IMR-90 (cell line): ENCODE measurements around the gene L1CAM.

Source experiments
- CEBPB ChIP-seq: IDR thresholded peaks from 2 replicates; pipeline ENCODE4 v1.6.1; 2012; ENCODE audit warnings: low read depth, low read length, improper control_type of control experiment
- FOS ChIP-seq: fragments of 150-350 bp; IDR thresholded peaks from 2 replicates; pipeline ENCODE4 v1.6.1; 2016; ENCODE audit warnings: low read depth, low read length
- MAFK ChIP-seq: IDR thresholded peaks from 2 replicates; pipeline ENCODE4 v1.6.1; 2012; ENCODE audit warnings: low read depth, low read length, improper control_type of control experiment
- MAZ ChIP-seq: IDR thresholded peaks from 2 replicates; pipeline ENCODE4 v1.6.1; 2012; ENCODE audit warnings: low read depth, mild to moderate bottlenecking, low read length, improper control_type of control experiment, moderate library complexity, borderline replicate concordance
- MXI1 ChIP-seq: IDR thresholded peaks from 2 replicates; pipeline ENCODE4 v1.6.1; 2012; ENCODE audit warnings: low read depth, mild to moderate bottlenecking, low read length, moderate library complexity, borderline replicate concordance
- POLR2A ChIP-seq: IDR thresholded peaks from 2 replicates; pipeline ENCODE4 v1.6.1; 2012; ENCODE audit warnings: mild to moderate bottlenecking, low read depth, low read length
- RAD21 ChIP-seq: IDR thresholded peaks from 2 replicates; pipeline ENCODE4 v1.6.1; 2012; ENCODE audit warnings: low read length, improper control_type of control experiment
- RFX5 ChIP-seq: IDR thresholded peaks from 2 replicates; pipeline ENCODE4 v1.8.0; 2012; ENCODE audit warnings: low read depth, mild to moderate bottlenecking, low read length, moderate library complexity
- TF ChIP-seq, protein P1 (sequence below): conservative IDR thresholded peaks from 2 replicates; pipeline ENCODE4 v1.5.1; 2012; ENCODE audit warnings: mild to moderate bottlenecking, low read depth, low read length, improper control_type of control experiment
- TF ChIP-seq, protein P2 (sequence below): fragments of 150-350 bp; IDR thresholded peaks from 2 replicates; pipeline ENCODE4 v1.6.1; 2017; ENCODE audit warnings: mild to moderate bottlenecking, antibody characterized with exemption, low read length, low read depth

DNA sequence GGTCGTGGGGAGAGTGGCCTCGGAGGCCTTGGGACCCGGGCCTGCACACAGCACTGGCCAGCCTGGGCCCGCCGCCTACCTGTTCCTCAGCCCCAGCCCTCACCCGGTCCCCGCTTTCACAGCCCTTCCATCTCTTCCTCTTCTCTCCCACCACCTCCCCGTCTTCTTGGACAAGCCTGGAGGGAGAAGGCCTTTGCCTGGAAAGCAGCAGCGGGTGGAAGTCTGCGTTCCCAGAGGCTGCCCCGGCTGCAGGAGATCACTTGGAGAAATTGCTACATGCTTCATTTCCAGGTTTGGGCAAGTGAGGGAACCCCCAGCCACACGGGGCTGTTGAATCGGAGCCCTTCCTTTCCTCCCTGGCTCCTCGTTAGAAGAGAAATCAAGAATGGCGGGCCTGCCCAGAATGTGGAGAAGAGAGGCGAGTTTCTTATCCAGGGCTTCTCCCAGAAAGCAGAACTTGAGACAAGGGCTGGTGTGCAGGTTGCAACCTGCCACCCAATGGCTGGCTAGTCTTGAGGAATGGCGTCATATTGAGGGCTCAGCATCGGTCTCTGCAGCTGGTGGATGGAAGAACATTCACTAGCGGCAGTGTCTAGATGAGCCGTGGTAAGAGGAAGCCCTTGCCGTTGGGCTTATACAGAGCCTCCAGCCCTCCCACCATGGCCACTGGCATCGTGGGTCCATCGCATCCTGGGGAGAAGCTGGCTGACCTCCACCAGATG is 54.4 kb downstream of the L1CAM start:
- no peak for TF ChIP-seq RAD21
- no peak for TF ChIP-seq RFX5
- TF ChIP-seq, protein P1, sequence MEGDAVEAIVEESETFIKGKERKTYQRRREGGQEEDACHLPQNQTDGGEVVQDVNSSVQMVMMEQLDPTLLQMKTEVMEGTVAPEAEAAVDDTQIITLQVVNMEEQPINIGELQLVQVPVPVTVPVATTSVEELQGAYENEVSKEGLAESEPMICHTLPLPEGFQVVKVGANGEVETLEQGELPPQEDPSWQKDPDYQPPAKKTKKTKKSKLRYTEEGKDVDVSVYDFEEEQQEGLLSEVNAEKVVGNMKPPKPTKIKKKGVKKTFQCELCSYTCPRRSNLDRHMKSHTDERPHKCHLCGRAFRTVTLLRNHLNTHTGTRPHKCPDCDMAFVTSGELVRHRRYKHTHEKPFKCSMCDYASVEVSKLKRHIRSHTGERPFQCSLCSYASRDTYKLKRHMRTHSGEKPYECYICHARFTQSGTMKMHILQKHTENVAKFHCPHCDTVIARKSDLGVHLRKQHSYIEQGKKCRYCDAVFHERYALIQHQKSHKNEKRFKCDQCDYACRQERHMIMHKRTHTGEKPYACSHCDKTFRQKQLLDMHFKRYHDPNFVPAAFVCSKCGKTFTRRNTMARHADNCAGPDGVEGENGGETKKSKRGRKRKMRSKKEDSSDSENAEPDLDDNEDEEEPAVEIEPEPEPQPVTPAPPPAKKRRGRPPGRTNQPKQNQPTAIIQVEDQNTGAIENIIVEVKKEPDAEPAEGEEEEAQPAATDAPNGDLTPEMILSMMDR, result no peak
- no peak for TF ChIP-seq POLR2A
- TF ChIP-seq MAZ, result no peak
- no peak for TF ChIP-seq MXI1
- no peak for TF ChIP-seq MAFK
- TF ChIP-seq, protein P2, sequence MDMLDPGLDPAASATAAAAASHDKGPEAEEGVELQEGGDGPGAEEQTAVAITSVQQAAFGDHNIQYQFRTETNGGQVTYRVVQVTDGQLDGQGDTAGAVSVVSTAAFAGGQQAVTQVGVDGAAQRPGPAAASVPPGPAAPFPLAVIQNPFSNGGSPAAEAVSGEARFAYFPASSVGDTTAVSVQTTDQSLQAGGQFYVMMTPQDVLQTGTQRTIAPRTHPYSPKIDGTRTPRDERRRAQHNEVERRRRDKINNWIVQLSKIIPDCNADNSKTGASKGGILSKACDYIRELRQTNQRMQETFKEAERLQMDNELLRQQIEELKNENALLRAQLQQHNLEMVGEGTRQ, result no peak
- TF ChIP-seq FOS, result no peak
- TF ChIP-seq CEBPB, result no peak
